B cell (primary cell): Measurements from ENCODE around the gene COQ3. TPM values are rescaled to one million over a fixed set of nuclear protein-coding genes. Genes with fewer than 3 reads are reported as not detected.

Experiments used
- ATAC-seq: fragments of 200-7000 bp; cut with Tn5 transposase; one replicate; pipeline ENCODE4 v1.10.0; 2021; ENCODE audit warnings: low read depth, mild to moderate bottlenecking, moderate number of reproducible peaks, moderate library complexity
- CTCF ChIA-PET: fragments of 350-600 bp; sonication (Branson Sonifier 250); formaldehyde crosslinking; loops from one replicate; lab custom pipeline; 2021; ENCODE audit warnings: antibody characterized with exemption, inconsistent platforms; lab: Charles Lee
- POLR2A ChIA-PET: fragments of 350-600 bp; sonication (Branson Sonifier 250); formaldehyde crosslinking; loops from one replicate; lab custom pipeline; 2021; ENCODE audit warnings: antibody characterized with exemption; lab: Charles Lee
- DNase-seq: peaks from one replicate; pipeline ENCODE4 v3.0.0; 2013
- H2AFZ ChIP-seq: 2 replicates; pipeline ENCODE4 v1.6.1; 2012; ENCODE audit warnings: mild to moderate bottlenecking, low read depth, low read length; ENCODE audit not compliant: insufficient read depth, poor library complexity, severe bottlenecking
- H3K27ac ChIP-seq, 2 donors: 1 replicate in 1 of 2; 2 replicates in 1 of 2; pipeline ENCODE4 v1.5.1; 2012 to 2013; ENCODE audit warnings: low read length in 2 of 2, mild to moderate bottlenecking in 2 of 2, moderate library complexity in 1 of 2
- H3K27me3 ChIP-seq, 4 experiments: fragments of 200-600 bp in 1 of 4; sonication (generic) in 1 of 4; replicated peaks in 1 of 4; 1 replicate in 2 of 4; 2 replicates in 2 of 4; pipeline versions ENCODE4 v1.6.1 to v1.7.0; 2013 to 2016; ENCODE audit warnings: low read length in 3 of 4, mild to moderate bottlenecking in 2 of 4, mixed read lengths in 1 of 4, moderate library complexity in 1 of 4; ENCODE audit not compliant: insufficient read depth in 4 of 4, control insufficient read depth in 3 of 4; ENCODE audit errors: control extremely low read depth in 1 of 4
- H3K36me3 ChIP-seq, 2 experiments: replicated peaks in 1 of 2; 1 replicate in 1 of 2; 2 replicates in 1 of 2; pipeline versions ENCODE4 v1.6.1 to v1.7.1; 2013; ENCODE audit warnings: low read length in 1 of 2; ENCODE audit not compliant: insufficient read depth in 2 of 2, control insufficient read depth in 1 of 2; ENCODE audit errors: control extremely low read depth in 1 of 2, extremely low read depth in 1 of 2
- H3K4me1 ChIP-seq, 2 donors: fragments of 200-600 bp in 1 of 2; sonication (generic) in 1 of 2; 1 replicate in 1 of 2; 2 replicates in 1 of 2; pipeline versions ENCODE4 v1.5.1 to v1.6.1; 2013 to 2017; ENCODE audit warnings: low read length in 2 of 2; ENCODE audit not compliant: control insufficient read depth in 2 of 2, insufficient read depth in 2 of 2
- H3K4me2 ChIP-seq: replicated peaks from 2 replicates; pipeline ENCODE3; 2012; ENCODE audit warnings: mild to moderate bottlenecking, low read depth, low read length; ENCODE audit not compliant: poor library complexity, severe bottlenecking
- H3K4me3 ChIP-seq, 5 experiments: fragments of 200-600 bp in 1 of 5; sonication (generic) in 1 of 5; 1 replicate in 3 of 5; 2 replicates in 2 of 5; pipeline versions ENCODE4 v1.5.1 to v1.7.0; 2011 to 2016; ENCODE audit warnings: low read length in 4 of 5, mild to moderate bottlenecking in 4 of 5, low read depth in 2 of 5, control low read depth in 1 of 5, moderate library complexity in 1 of 5; ENCODE audit not compliant: insufficient read depth in 1 of 5; ENCODE audit errors: control extremely low read depth in 1 of 5, extremely low read depth in 1 of 5
- H3K79me2 ChIP-seq: fragments of 200-600 bp; sonication (generic); one replicate; pipeline ENCODE4 v1.6.0; 2016; ENCODE audit warnings: low read length; ENCODE audit not compliant: control insufficient read depth, insufficient read depth
- H3K9ac ChIP-seq: fragments of 200-600 bp; sonication (generic); 2 replicates; pipeline ENCODE4 v1.6.1; 2017; ENCODE audit warnings: mild to moderate bottlenecking, low read length, moderate library complexity
- H3K9me3 ChIP-seq, 3 donors: one replicate each; pipeline versions ENCODE4 v1.6.1 to v1.7.1; 2013; ENCODE audit warnings: low read length in 2 of 3; ENCODE audit not compliant: control insufficient read depth in 2 of 3, insufficient read depth in 1 of 3; ENCODE audit errors: control extremely low read depth in 1 of 3
- H4K20me1 ChIP-seq: 2 replicates; pipeline ENCODE4 v1.6.0; 2012; ENCODE audit warnings: mild to moderate bottlenecking, low read length; ENCODE audit not compliant: insufficient read depth, control insufficient read depth, poor library complexity, severe bottlenecking
- H3K27ac Mint-ChIP-seq: one replicate; pipeline ENCODE4 v1.8.0; 2021; ENCODE audit warnings: mixed read lengths
- H3K27me3 Mint-ChIP-seq: one replicate; pipeline ENCODE4 v1.8.0; 2021; ENCODE audit warnings: mixed read lengths
- H3K4me1 Mint-ChIP-seq: one replicate; pipeline ENCODE4 v1.8.0; 2021; ENCODE audit warnings: mixed read lengths
- H3K4me3 Mint-ChIP-seq: one replicate; pipeline ENCODE4 v1.8.0; 2021; ENCODE audit warnings: mixed read lengths
- H3K9me3 Mint-ChIP-seq: one replicate; pipeline ENCODE4 v1.8.0; 2022; ENCODE audit warnings: mixed read lengths; ENCODE audit not compliant: insufficient read depth
- CTCF ChIP-seq: fragments of 200-600 bp; IDR thresholded peaks from one replicate; pipeline ENCODE4 v1.8.0; 2022; ENCODE audit warnings: antibody characterized with exemption, mild to moderate bottlenecking
- EZH2 ChIP-seq: IDR thresholded peaks from 2 replicates; pipeline ENCODE4 v1.6.1; 2012; ENCODE audit warnings: borderline replicate concordance, low read depth, mild to moderate bottlenecking, moderate library complexity, low read length; ENCODE audit not compliant: insufficient read depth, poor library complexity, severe bottlenecking
- WGBS: methylation state at CpG from one replicate; pipeline ENCODE4 v1.1.5; 2013; ENCODE audit warnings: missing lambda C conversion rate; ENCODE audit not compliant: insufficient coverage; 5-methylcytosine and 5-hydroxymethylcytosine counted together
- intact Hi-C: fragments of 100-400 bp; cut with micrococcal nuclease; formaldehyde crosslinking; loops from one replicate; pipeline ENCODE4 v1.10.0; 2022
- polyA plus RNA-seq: library from polyadenylated mRNA; depleted of rRNA; stranded (reverse); fragments of >200 nt; gene quantifications from 2 replicates; pipeline ENCODE4 v1.2.3, GENCODE V29; 2012
- total RNA-seq, 2 donors: library from RNA; stranded (reverse); fragments of 120-200 nt in 1 of 2; gene quantifications; 1 replicate in 1 of 2; 2 replicates in 1 of 2; pipeline versions ENCODE4 v1.2.3 to v1.2.4, GENCODE V29; 2013 to 2022

The COQ3 gene
- total and polyA plus RNA-seq, 2 donors (not counting 1 experiment from before 2014, with no cell fraction given), result 2.9 to 3.1 TPM

- peaks cover 12% of the 10 kb centered on the region for H3K4me1 Mint-ChIP-seq
- Histone ChIP-seq H3K4me2 (no peak overlapping the region), H3K9ac (no peak overlapping the region), H3K36me3 (no peaks in the 10 kb centered on the region), H3K79me2 (no peaks in the 10 kb centered on the region), H3K27me3 (peaks cover 0 to 15% (median 7%) of the 10 kb centered on the region in 4 experiments), H3K27ac (no peak overlapping the region), H3K9me3 (no peaks in the 10 kb centered on the region), H3K4me1 (peaks cover 0 to 3% of the 10 kb centered on the region in 2 donors), H4K20me1 (no peaks in the 10 kb centered on the region), H2AFZ (no peak overlapping the region), H3K4me3 (no peak overlapping the region)
- ATAC-seq (no peak), DNase-seq (peak; percentile 15)
- no peaks in the 10 kb centered on the region for H3K9me3 Mint-ChIP-seq
- ChIA-PET CTCF (no interaction called here), POLR2A (no interaction called here)
- peaks cover 16% of the 10 kb centered on the region for H3K27me3 Mint-ChIP-seq
- no peak for TF ChIP-seq EZH2
- TF ChIP-seq CTCF, result peak; percentile 48
- H3K4me3 Mint-ChIP-seq, result no peak overlapping the region
- WGBS, result 22% methylated on average over 2 of the region's 2 CpGs
- intact Hi-C loops, result no loop called here
- H3K27ac Mint-ChIP-seq, result no peak overlapping the region
Observed at GRCh38 chr6:99334526-99335127, 59.4 kb downstream of the COQ3 start.

GRCh38 chr6:99333068-99333467 lies 60.9 kb downstream of the COQ3 start:
- ATAC-seq (peak; percentile 43), DNase-seq (peak; percentile 15)
- Histone ChIP-seq H3K4me2 (no peak overlapping the region), H3K79me2 (no peaks in the 10 kb centered on the region), H3K4me1 (peaks cover 0 to 3% of the 10 kb centered on the region in 2 donors), H3K36me3 (no peaks in the 10 kb centered on the region), H3K27ac (no peak overlapping the region), H3K4me3 (no peak overlapping the region), H2AFZ (peak overlapping the region; percentile 34), H3K9me3 (no peaks in the 10 kb centered on the region), H4K20me1 (no peaks in the 10 kb centered on the region), H3K9ac (no peak overlapping the region), H3K27me3 (peaks cover 0 to 6% (median 3%) of the 10 kb centered on the region in 4 experiments)
- TF ChIP-seq CTCF (no peak), EZH2 (no peak)
- Mint-ChIP-seq H3K27me3 (peaks cover 4% of the 10 kb centered on the region), H3K4me3 (no peak overlapping the region), H3K4me1 (peaks cover 12% of the 10 kb centered on the region), H3K9me3 (no peaks in the 10 kb centered on the region), H3K27ac (no peak overlapping the region)
- ChIA-PET CTCF (no interaction called here), POLR2A (no interaction called here)
- intact Hi-C loops, result no loop called here
- 46% methylated on average over 2 of the region's 6 CpGs for WGBS
